ENCODE measurements around the gene RBM20. TPM values are rescaled to one million over a fixed set of nuclear protein-coding genes. Genes with fewer than 3 reads are reported as not detected.

The RBM20 gene
- total and polyA plus RNA-seq, 10 of the 15 experiments (the other 5 are each of a cell fraction or from before 2014, with no cell fraction given), result 0.04 to 0.26 (median 0.15) TPM

DNA sequence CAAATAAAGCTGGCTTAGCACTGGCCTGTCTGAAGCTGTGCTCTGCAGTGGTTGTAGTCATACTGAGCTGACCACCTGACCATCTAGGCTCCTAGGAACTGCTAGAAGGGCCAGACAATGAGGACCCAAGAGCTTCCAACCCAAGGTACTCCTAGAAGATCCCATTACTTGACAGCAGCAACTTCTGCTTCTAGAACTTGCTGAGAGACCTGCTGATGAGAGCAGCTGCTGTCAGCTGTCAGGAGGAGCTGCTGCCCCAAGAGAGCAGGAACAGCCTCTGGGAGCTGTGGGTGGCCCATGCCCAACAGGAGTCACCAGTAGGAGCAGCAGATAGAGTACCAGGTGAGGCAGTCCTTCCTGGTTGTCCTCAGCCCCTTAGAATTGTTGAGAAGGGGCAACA lies 70.2 kb downstream of the RBM20 start:
- H3K27me3 ChIP-seq (replicated peaks in 1 of 2; ENCODE audit: control insufficient read depth in 2 of 2, insufficient read depth in 2 of 2, low read length in 1 of 2), result no peaks in the 10 kb centered on the region
- H3K9ac ChIP-seq (ENCODE audit: control insufficient read depth, insufficient read depth, low read length), result no peak overlapping the region
- ATAC-seq (no peak), FAIRE-seq (no peak), DNase-seq (ENCODE audit: low read depth, low spot score) (no peak)
- TF ChIP-seq RAD21 (IDR thresholded peaks at IDR 0.05; ENCODE audit: insufficient read depth, low read depth, low read length) (no peak), TCF3 (IDR thresholded peaks at IDR 0.05; ENCODE audit: borderline replicate concordance, insufficient read depth, low read depth, low read length) (no peak), JUNB (IDR thresholded peaks at IDR 0.05) (no peak), SMARCA5 (IDR thresholded peaks at IDR 0.05) (no peak), NR2C2 (IDR thresholded peaks at IDR 0.05; ENCODE audit: borderline replicate concordance, control insufficient read depth, insufficient read length, low read depth) (no peak)
- TF ChIP-seq, protein P1, sequence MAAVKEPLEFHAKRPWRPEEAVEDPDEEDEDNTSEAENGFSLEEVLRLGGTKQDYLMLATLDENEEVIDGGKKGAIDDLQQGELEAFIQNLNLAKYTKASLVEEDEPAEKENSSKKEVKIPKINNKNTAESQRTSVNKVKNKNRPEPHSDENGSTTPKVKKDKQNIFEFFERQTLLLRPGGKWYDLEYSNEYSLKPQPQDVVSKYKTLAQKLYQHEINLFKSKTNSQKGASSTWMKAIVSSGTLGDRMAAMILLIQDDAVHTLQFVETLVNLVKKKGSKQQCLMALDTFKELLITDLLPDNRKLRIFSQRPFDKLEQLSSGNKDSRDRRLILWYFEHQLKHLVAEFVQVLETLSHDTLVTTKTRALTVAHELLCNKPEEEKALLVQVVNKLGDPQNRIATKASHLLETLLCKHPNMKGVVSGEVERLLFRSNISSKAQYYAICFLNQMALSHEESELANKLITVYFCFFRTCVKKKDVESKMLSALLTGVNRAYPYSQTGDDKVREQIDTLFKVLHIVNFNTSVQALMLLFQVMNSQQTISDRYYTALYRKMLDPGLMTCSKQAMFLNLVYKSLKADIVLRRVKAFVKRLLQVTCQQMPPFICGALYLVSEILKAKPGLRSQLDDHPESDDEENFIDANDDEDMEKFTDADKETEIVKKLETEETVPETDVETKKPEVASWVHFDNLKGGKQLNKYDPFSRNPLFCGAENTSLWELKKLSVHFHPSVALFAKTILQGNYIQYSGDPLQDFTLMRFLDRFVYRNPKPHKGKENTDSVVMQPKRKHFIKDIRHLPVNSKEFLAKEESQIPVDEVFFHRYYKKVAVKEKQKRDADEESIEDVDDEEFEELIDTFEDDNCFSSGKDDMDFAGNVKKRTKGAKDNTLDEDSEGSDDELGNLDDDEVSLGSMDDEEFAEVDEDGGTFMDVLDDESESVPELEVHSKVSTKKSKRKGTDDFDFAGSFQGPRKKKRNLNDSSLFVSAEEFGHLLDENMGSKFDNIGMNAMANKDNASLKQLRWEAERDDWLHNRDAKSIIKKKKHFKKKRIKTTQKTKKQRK (IDR thresholded peaks at IDR 0.05; ENCODE audit: low read depth, low read length), result no peak
- no peaks in the 10 kb centered on the region for H4K20me1 ChIP-seq (ENCODE audit: control insufficient read depth, insufficient read depth)
- SMC1A ChIA-PET (ENCODE audit: uncharacterized antibody, unreplicated experiment), result interaction anchor here (1.3 kb wide), 1 partner anchor 884 kb away, joined by 3 read pairs; no protein-coding TSS in a partner anchor
- H3K27ac ChIP-seq (ENCODE audit: control insufficient read depth, insufficient read depth), result no peak overlapping the region
- CTCF ChIA-PET, result no interaction called here
- POLR2A ChIA-PET, result no interaction called here
- H3K9me3 ChIP-seq (replicated peaks; ENCODE audit: control insufficient read depth, insufficient read depth, low read length), result no peaks in the 10 kb centered on the region
- no peak overlapping the region for H2AFZ ChIP-seq (ENCODE audit: control insufficient read depth, low read depth, low read length)
- H3K4me2 ChIP-seq (ENCODE audit: control insufficient read depth, insufficient read depth), result no peak overlapping the region
- no peaks in the 10 kb centered on the region for H3K36me3 ChIP-seq (ENCODE audit: control insufficient read depth in 2 of 2, insufficient read depth in 2 of 2, low read length in 1 of 2)
- intact Hi-C loops (cut with micrococcal nuclease; ENCODE audit: unreplicated experiment), result loop anchor here (10.0 kb wide), 1 partner anchor 60 kb away; no protein-coding TSS in a partner anchor
- BruUV-seq (replicated peaks), result no TSS peak
- RAD21 ChIA-PET (ENCODE audit: unreplicated experiment), result no interaction called here
- H3K4me1 ChIP-seq (ENCODE audit: control insufficient read depth, insufficient read depth, low read length), result 0 out of 2 replicates have a peak, but pooled peaks cover 4% of the 10 kb centered on the region
- H3K79me2 ChIP-seq (ENCODE audit: control insufficient read depth, insufficient read depth, low read length), result no peaks in the 10 kb centered on the region
- in situ Hi-C loops (cut with MboI), result no loop called here
- no peak overlapping the region for H3K4me3 ChIP-seq

All from GM12878 (cell line).